Measurements from ENCODE around the gene ITGBL1. TPM values are rescaled to one million over a fixed set of nuclear protein-coding genes. Genes with fewer than 3 reads are reported as not detected.

ITGBL1 gene
- total and polyA plus RNA-seq, 2 of the 13 experiments (the other 11 are each of a cell fraction or from before 2014, with no cell fraction given): 0.02 TPM; not detected in 1

GRCh38 chr13:101736566-101736965, 284.1 kb downstream of the ITGBL1 start:
- no peak overlapping the region for H3K4me3 ChIP-seq (replicated peaks in 1 of 3; ENCODE audit: insufficient read depth in 1 of 3, low read depth in 2 of 3, low read length in 3 of 3)
- H3K27me3 ChIP-seq (ENCODE audit: control insufficient read depth in 1 of 2, insufficient read depth in 2 of 2, low read length in 2 of 2): no peaks in the 10 kb centered on the region
- ChIA-PET CTCF (ENCODE audit: low intra/inter-chr PET ratio, low total read pairs) (no interaction called here), POLR2A (no interaction called here)
- FAIRE-seq: no peak
- peaks cover 13% of the 10 kb centered on the region; the same call in 1 of the 2 replicates for H3K4me1 ChIP-seq (ENCODE audit: insufficient read depth, low read length)
- no peaks in the 10 kb centered on the region for H3K36me3 ChIP-seq (replicated peaks in 1 of 2; ENCODE audit: control insufficient read depth in 1 of 2, insufficient read depth in 2 of 2, low read length in 2 of 2)
- intact Hi-C loops (cut with micrococcal nuclease; ENCODE audit: unreplicated experiment) (no loop called here), in situ Hi-C loops (cut with HindIII; ENCODE audit: extremely low pct_ligation_motif_present, low pct_unique_long_range_greater_than_20kb) (no loop called here)
- TF ChIP-seq ZMYM4 (CRISPR knock-in tag; IDR thresholded peaks at IDR 0.05) (no peak), ZNF549 (CRISPR knock-in tag; IDR thresholded peaks at IDR 0.05) (no peak), ZNF614 (CRISPR knock-in tag; IDR thresholded peaks at IDR 0.05; ENCODE audit: borderline replicate concordance) (no peak), MYPOP (CRISPR knock-in tag; IDR thresholded peaks at IDR 0.05) (no peak), HHEX (CRISPR knock-in tag; IDR thresholded peaks at IDR 0.05) (no peak), DBP (CRISPR knock-in tag; IDR thresholded peaks at IDR 0.05; ENCODE audit: not compliant biosample characterization) (no peak), KAT2B (IDR thresholded peaks at IDR 0.05; ENCODE audit: borderline replicate concordance, low read depth, low read length) (no peak), ZNF780A (CRISPR knock-in tag; IDR thresholded peaks at IDR 0.05) (no peak), ZSCAN5A (CRISPR knock-in tag; IDR thresholded peaks at IDR 0.05; ENCODE audit: borderline replicate concordance) (no peak), HDAC6 (IDR thresholded peaks at IDR 0.05; ENCODE audit: low read depth, low read length) (no peak), RFXANK (CRISPR knock-in tag; IDR thresholded peaks at IDR 0.05) (no peak), ZBTB8A (CRISPR knock-in tag; IDR thresholded peaks at IDR 0.05; ENCODE audit: borderline replicate concordance, low read depth) (no peak), ZNF547 (CRISPR knock-in tag; IDR thresholded peaks at IDR 0.05) (no peak)
- no peak overlapping the region for H3K27ac ChIP-seq (ENCODE audit: extremely low read length, insufficient read depth, low read length)
- no peak overlapping the region for H3K4me2 ChIP-seq (ENCODE audit: low read depth, low read length)
- 46% methylated on average over 3 of the region's 3 CpGs for WGBS (ENCODE audit: low lambda C conversion rate)
- no peaks in the 10 kb centered on the region for H3K79me2 ChIP-seq (ENCODE audit: insufficient read depth, low read length)
- no TSS peak for BruUV-seq (replicated peaks)
- DNase-seq (ENCODE audit: low spot score): no peak
- no peak overlapping the region for H2AFZ ChIP-seq (ENCODE audit: low read length)
- H3K9me3 ChIP-seq (ENCODE audit: low read length): no peaks in the 10 kb centered on the region
- no peak for ATAC-seq
- H3K9ac ChIP-seq (ENCODE audit: insufficient read depth, low read depth, low read length): no peak overlapping the region
- no peaks in the 10 kb centered on the region for H4K20me1 ChIP-seq (ENCODE audit: insufficient read depth, low read length)

All from HepG2 (cell line).